ENCODE measurements around the gene CD79A. TPM values are rescaled to one million over a fixed set of nuclear protein-coding genes. Genes with fewer than 3 reads are reported as not detected.

CD79A gene
- total and polyA plus RNA-seq, 7 experiments from 2014 or later: 2.6 to 27.9 (median 8.9) TPM

DNA sequence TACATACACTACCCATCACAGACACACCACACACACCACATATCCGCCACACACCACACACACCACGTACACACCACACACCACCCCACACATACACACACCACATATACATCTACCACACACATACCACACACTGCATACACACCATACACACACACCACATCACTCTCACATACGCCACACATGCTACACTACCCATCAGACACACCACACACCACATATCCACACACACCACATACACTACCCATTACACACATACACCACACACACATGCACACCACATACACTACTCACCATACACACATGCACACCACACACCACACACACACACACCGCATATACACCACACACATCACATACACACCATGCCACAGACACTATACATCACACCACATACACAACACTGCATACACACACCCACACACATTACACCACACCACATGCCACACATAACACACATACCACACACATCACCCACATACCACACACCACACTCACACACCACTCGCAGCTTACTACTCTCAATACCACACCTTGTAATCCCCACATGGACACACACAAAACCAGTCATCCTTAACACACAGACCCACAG lies 41.7 kb downstream of the CD79A start:
- Mint-ChIP-seq H3K4me1 (peaks cover 16 to 26% (median 23%) of the 10 kb centered on the region in 7 donors), H3K27ac (no peak overlapping the region), H3K36me3 (peaks cover 0 to 8% (median 4%) of the 10 kb centered on the region in 5 donors), H3K27me3 (peaks cover 0 to 17% (median 9%) of the 10 kb centered on the region in 5 donors), H3K4me3 (no peak overlapping the region), H3K9me3 (peaks cover 0 to 3% (median 0%) of the 10 kb centered on the region in 11 donors)
- no peak for DNase-seq
- intact Hi-C loops (cut with micrococcal nuclease): no loop called here
- no peaks in the 10 kb centered on the region for H3K9me3 ChIP-seq (ENCODE audit: control insufficient read depth in 2 of 3, low read length in 3 of 3)
- ChIA-PET CTCF (interaction anchor here (0.7 to 1.1 kb wide), 3 partner anchors 14 to 47 kb away, joined by 3 to 4 read pairs (median 3); no protein-coding TSS in a partner anchor), POLR2A (interaction anchor here (0.7 to 1.7 kb wide), 5 partner anchors 8 to 46 kb away, joined by 3 to 7 read pairs (median 4); no protein-coding TSS in a partner anchor)
- no peak for ATAC-seq
- peaks cover 0 to 23% of the 10 kb centered on the region in 2 donors for H3K27me3 ChIP-seq (ENCODE audit: control insufficient read depth in 2 of 2, insufficient read depth in 2 of 2, low read length in 2 of 2)
- no peak overlapping the region for H3K27ac ChIP-seq (ENCODE audit: low read depth, low read length)
- H3K4me1 ChIP-seq (ENCODE audit: control insufficient read depth in 2 of 2, insufficient read depth in 2 of 2, low read length in 2 of 2): peaks cover 11 to 41% of the 10 kb centered on the region in 2 donors
- H3K36me3 ChIP-seq (ENCODE audit: control insufficient read depth in 2 of 3, insufficient read depth in 3 of 3, low read length in 3 of 3): no peaks in the 10 kb centered on the region
- H3K4me3 ChIP-seq (ENCODE audit: low read length): no peak overlapping the region

DNA sequence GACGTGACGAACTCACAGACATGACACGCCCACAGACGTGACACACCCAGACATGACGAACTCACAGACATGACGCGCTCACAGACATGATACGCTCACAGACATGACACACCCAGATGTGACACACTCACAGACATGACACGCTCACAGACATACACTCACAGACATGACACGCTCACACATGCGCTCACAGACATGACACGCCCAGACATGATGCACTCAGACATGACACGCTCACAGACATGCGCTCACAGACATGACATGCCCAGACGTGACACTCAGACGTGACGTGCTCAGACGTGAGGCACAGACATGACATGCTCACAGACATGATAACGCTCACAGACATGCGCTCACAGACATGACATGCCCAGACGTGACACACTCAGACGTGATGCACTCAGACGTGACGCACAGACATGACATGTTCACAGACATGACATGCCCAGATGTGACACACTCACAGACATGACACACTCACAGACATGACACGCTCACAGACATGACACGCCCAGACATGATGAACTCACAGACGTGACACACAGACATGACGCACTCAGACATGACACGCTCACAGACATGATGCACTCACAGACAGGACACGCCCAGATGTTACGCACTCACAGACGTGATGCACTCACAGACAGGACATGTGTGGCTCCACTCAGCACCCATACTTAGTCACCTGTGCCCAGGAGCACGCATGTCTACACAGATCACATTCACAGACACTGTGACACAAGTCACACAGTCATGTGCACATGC lies 43.1 kb downstream of the CD79A start:
- peaks cover 0 to 14% of the 10 kb centered on the region in 2 donors for H3K27me3 ChIP-seq (ENCODE audit: control insufficient read depth in 2 of 2, insufficient read depth in 2 of 2, low read length in 2 of 2)
- intact Hi-C loops (cut with micrococcal nuclease): no loop called here
- H3K27me3 Mint-ChIP-seq: peaks cover 0 to 17% (median 9%) of the 10 kb centered on the region in 5 donors
- no peak overlapping the region for H3K27ac ChIP-seq (ENCODE audit: low read depth, low read length)
- no peaks in the 10 kb centered on the region for H3K36me3 ChIP-seq (ENCODE audit: control insufficient read depth in 2 of 3, insufficient read depth in 3 of 3, low read length in 3 of 3)
- H3K36me3 Mint-ChIP-seq: peaks cover 0 to 8% (median 4%) of the 10 kb centered on the region in 5 donors
- H3K4me3 Mint-ChIP-seq: no peak overlapping the region
- H3K4me3 ChIP-seq (ENCODE audit: low read length): no peak overlapping the region
- H3K9me3 Mint-ChIP-seq: peaks cover 0 to 3% (median 0%) of the 10 kb centered on the region in 11 donors
- ChIA-PET CTCF (interaction anchor here (1.1 kb wide), 1 partner anchor 15 kb away, joined by 4 read pairs; no protein-coding TSS in a partner anchor), POLR2A (interaction anchor here (0.8 to 1.7 kb wide), 6 partner anchors 9 to 47 kb away, joined by 3 to 7 read pairs (median 4); no protein-coding TSS in a partner anchor)
- H3K9me3 ChIP-seq (ENCODE audit: control insufficient read depth in 2 of 3, low read length in 3 of 3): no peaks in the 10 kb centered on the region
- DNase-seq (no peak), ATAC-seq (no peak)
- H3K27ac Mint-ChIP-seq: no peak overlapping the region
- H3K4me1 ChIP-seq (ENCODE audit: control insufficient read depth in 2 of 2, insufficient read depth in 2 of 2, low read length in 2 of 2): peaks cover 11 to 30% of the 10 kb centered on the region in 2 donors
- H3K4me1 Mint-ChIP-seq: peaks cover 14 to 22% (median 17%) of the 10 kb centered on the region in 7 donors

DNA sequence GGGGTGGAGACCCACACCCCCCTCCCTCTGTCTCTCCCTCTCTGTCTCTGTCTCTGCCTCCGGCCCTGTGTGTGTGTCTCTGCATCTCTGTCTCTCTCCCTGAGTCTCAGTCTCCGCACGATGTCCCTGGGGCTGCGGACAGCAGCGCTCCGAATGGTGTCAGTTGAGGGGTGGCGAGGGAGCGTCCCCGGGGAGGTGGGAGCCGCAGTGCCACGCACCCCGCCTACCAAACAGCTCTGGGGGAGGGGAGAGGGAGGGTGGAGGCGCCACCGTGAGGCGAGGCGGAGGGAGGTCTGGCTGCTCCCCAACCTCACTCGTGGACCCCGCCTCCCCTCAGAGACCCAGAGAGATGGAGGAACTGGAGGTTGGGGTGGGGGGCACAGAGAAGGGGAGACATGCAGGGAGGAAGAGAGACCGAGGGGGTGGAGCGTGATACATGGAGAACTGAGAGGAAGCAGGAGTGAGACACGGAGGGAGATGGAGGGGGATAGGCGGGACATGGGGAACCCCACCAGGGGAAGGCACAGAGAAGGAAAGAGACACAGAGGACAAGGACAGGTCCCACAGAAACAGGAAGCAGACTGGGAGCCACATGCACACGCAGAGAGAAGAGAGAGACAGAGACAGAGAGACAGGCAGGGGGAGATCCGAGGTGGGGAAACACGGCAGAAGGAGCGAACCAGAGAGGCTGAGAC lies 44.0 kb downstream of the CD79A start:
- intact Hi-C loops (cut with micrococcal nuclease): no loop called here

DNA sequence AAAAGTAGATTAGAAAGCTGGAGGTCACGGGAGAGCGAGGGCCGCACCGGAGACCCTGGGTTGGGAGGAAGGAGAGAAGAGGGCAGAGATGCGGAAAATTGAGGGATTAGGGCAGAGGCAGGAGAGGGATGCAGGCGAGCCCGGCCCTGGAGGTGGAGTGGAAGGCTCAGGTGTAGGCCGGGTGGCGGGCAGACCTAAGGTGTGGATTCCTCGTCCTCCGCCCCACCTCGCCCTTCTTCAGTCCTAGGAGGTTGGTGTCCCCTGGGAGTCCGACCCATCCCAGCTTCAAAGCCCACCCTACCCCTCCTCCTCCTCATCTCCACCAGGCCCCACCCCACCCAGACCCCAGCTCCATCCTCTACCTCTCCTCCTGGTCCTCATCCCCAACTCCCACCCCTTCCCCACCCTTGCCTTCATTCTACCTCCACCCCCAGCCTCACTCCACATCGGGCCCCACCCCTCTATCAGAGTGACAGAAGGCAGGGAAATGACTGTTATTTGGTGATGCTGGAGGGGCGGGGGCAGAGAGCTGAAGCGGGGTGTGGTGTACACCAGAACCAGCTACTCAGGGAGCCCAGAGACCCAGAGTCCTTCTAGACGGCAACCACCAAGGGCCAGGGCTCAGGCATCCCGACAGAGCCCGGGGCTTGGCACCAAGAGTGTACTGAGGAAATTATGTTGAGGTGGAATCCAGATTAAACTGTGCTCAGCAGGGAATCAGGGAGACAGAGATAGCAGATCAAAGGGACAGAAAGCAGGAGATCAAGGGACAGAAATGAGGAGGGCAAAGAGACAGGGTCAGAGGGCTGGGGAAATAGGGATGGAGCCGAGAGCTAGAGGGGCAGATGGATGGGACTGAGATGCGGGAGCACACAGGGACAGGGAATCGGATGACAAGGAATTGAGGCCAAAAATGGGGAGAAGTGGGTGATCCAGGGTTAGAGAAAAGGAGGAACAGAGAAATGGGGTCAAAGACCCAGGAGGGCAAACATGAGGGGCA lies 44.8 kb downstream of the CD79A start:
- intact Hi-C loops (cut with micrococcal nuclease): no loop called here
- H3K4me1 Mint-ChIP-seq: peaks cover 14 to 22% (median 17%) of the 10 kb centered on the region in 7 donors
- peaks cover 0 to 17% (median 9%) of the 10 kb centered on the region in 5 donors for H3K27me3 Mint-ChIP-seq
- POLR2A ChIA-PET: interaction anchor here (0.6 to 1.7 kb wide), 5 partner anchors 10 to 61 kb away, joined by 3 to 4 read pairs (median 4); partner anchors contain the start of gene RPS19
- ATAC-seq: no peak
- peaks cover 0 to 13% of the 10 kb centered on the region in 2 donors for H3K4me1 ChIP-seq (ENCODE audit: control insufficient read depth in 2 of 2, insufficient read depth in 2 of 2, low read length in 2 of 2)
- H3K27ac Mint-ChIP-seq: peak overlapping the region in 5 of 9 donors; percentile 21 to 67 (median 39)
- H3K4me3 Mint-ChIP-seq: peak overlapping the region in 5 of 10 donors; percentile 12 to 46 (median 30)
- peaks cover 0 to 8% (median 4%) of the 10 kb centered on the region in 5 donors for H3K36me3 Mint-ChIP-seq
- H3K9me3 Mint-ChIP-seq: peaks cover 0 to 3% (median 0%) of the 10 kb centered on the region in 11 donors
- no peaks in the 10 kb centered on the region for H3K36me3 ChIP-seq (ENCODE audit: control insufficient read depth in 2 of 3, insufficient read depth in 3 of 3, low read length in 3 of 3)
- no peaks in the 10 kb centered on the region for H3K9me3 ChIP-seq (ENCODE audit: control insufficient read depth in 2 of 3, low read length in 3 of 3)
- CTCF ChIA-PET: interaction anchor here (1.0 kb wide), 1 partner anchor 127 kb away, joined by 4 read pairs; no protein-coding TSS in a partner anchor
- H3K27ac ChIP-seq (ENCODE audit: low read depth, low read length): no peak overlapping the region
- no peak overlapping the region for H3K4me3 ChIP-seq (ENCODE audit: low read length)
- H3K27me3 ChIP-seq (ENCODE audit: control insufficient read depth in 2 of 2, insufficient read depth in 2 of 2, low read length in 2 of 2): no peaks in the 10 kb centered on the region
- DNase-seq: no peak

More for the DNA sequence above, 44.0 kb downstream of the CD79A start:
- no peaks in the 10 kb centered on the region for H3K9me3 ChIP-seq (ENCODE audit: control insufficient read depth in 2 of 3, low read length in 3 of 3)
- H3K4me3 ChIP-seq (ENCODE audit: low read length): no peak overlapping the region
- H3K4me1 ChIP-seq (ENCODE audit: control insufficient read depth in 2 of 2, insufficient read depth in 2 of 2, low read length in 2 of 2): peaks cover 5 to 22% of the 10 kb centered on the region in 2 donors
- H3K9me3 Mint-ChIP-seq: peaks cover 0 to 3% (median 0%) of the 10 kb centered on the region in 11 donors
- H3K4me1 Mint-ChIP-seq: peaks cover 14 to 22% (median 17%) of the 10 kb centered on the region in 7 donors
- no peaks in the 10 kb centered on the region for H3K36me3 ChIP-seq (ENCODE audit: control insufficient read depth in 2 of 3, insufficient read depth in 3 of 3, low read length in 3 of 3)
- H3K27ac Mint-ChIP-seq: peak overlapping the region in 2 of 9 donors; percentile 21 to 39
- POLR2A ChIA-PET: interaction anchor here (1.0 to 1.7 kb wide), 3 partner anchors 9 to 60 kb away, joined by 4 read pairs; partner anchors contain the start of gene RPS19
- DNase-seq (no peak), ATAC-seq (no peak)
- H3K4me3 Mint-ChIP-seq: peak overlapping the region in 5 of 10 donors; percentile 15 to 46 (median 19)
- peaks cover 0 to 8% of the 10 kb centered on the region in 2 donors for H3K27me3 ChIP-seq (ENCODE audit: control insufficient read depth in 2 of 2, insufficient read depth in 2 of 2, low read length in 2 of 2)
- peaks cover 0 to 17% (median 9%) of the 10 kb centered on the region in 5 donors for H3K27me3 Mint-ChIP-seq
- H3K36me3 Mint-ChIP-seq: peaks cover 0 to 8% (median 4%) of the 10 kb centered on the region in 5 donors
- CTCF ChIA-PET: interaction anchor here (1.0 kb wide), 1 partner anchor 126 kb away, joined by 4 read pairs; no protein-coding TSS in a partner anchor
- no peak overlapping the region for H3K27ac ChIP-seq (ENCODE audit: low read depth, low read length)

DNA sequence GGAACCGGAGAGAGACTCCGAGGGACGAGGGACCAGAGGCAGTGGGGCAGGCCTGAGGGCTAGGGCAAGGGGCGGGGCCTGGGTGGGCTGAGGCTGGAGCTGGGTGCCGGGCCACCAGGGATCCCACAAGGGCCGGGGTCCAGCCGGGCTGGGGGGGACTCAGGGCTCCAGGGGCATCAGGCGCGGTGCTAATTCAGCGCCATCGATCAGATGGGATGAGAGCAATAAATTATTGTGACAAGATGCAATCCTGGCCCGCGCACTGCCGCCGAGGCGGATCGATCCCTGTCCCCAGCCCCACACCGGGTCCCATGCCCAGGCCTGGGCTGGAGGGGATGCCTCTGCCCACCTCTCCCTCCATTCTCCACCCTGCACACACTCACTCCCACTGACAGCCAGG lies 45.5 kb downstream of the CD79A start:
- Mint-ChIP-seq H3K9me3 (peaks cover 0 to 3% (median 0%) of the 10 kb centered on the region in 11 donors), H3K4me1 (peaks cover 14 to 22% (median 17%) of the 10 kb centered on the region in 7 donors), H3K27me3 (peaks cover 0 to 17% (median 9%) of the 10 kb centered on the region in 5 donors), H3K4me3 (peak overlapping the region in 1 of 10 donors; percentile 39), H3K36me3 (peaks cover 0 to 8% (median 4%) of the 10 kb centered on the region in 5 donors), H3K27ac (peak overlapping the region in 1 of 9 donors; percentile 60)
- CTCF ChIA-PET: interaction anchor here (1.0 kb wide), 1 partner anchor 127 kb away, joined by 4 read pairs; no protein-coding TSS in a partner anchor
- no peak for ATAC-seq
- DNase-seq: no peak
- Histone ChIP-seq H3K36me3 (ENCODE audit: control insufficient read depth in 2 of 3, insufficient read depth in 3 of 3, low read length in 3 of 3) (no peaks in the 10 kb centered on the region), H3K4me1 (ENCODE audit: control insufficient read depth in 2 of 2, insufficient read depth in 2 of 2, low read length in 2 of 2) (peaks cover 0 to 12% of the 10 kb centered on the region in 2 donors), H3K4me3 (ENCODE audit: low read length) (no peak overlapping the region), H3K27ac (ENCODE audit: low read depth, low read length) (no peak overlapping the region), H3K9me3 (ENCODE audit: control insufficient read depth in 2 of 3, low read length in 3 of 3) (no peaks in the 10 kb centered on the region), H3K27me3 (ENCODE audit: control insufficient read depth in 2 of 2, insufficient read depth in 2 of 2, low read length in 2 of 2) (no peaks in the 10 kb centered on the region)
- intact Hi-C loops (cut with micrococcal nuclease): no loop called here
- POLR2A ChIA-PET: interaction anchor here (1.0 to 1.5 kb wide), 3 partner anchors 11 to 62 kb away, joined by 3 to 4 read pairs (median 4); partner anchors contain the start of gene RPS19
